Central memory CD8-positive, alpha-beta T cell (primary cell): Measurements from ENCODE around the gene SPANXN3.
"Not testable (repeated sequence)": the region's sequence is repeated elsewhere in the genome, so short reads cannot be mapped to it uniquely, and the experiment has no call there.

Experiments used
- ATAC-seq: fragments of 150-1000 bp; cut with Tn5 transposase; replicated peaks from 2 replicates; pipeline ENCODE4 v1.10.0; 2022; ENCODE audit warnings: mild to moderate bottlenecking, moderate FRiP score, moderate number of reproducible peaks; ENCODE audit not compliant: poor library complexity, severe bottlenecking; ENCODE audit errors: extremely low read depth
- DNase-seq, 2 donors: peaks; one replicate each; pipeline ENCODE4 v3.0.0; 2021; ENCODE audit warnings: low spot score in 2 of 2
- H3K27ac Mint-ChIP-seq: one replicate; pipeline ENCODE4 v1.8.0; 2022; ENCODE audit warnings: low read depth, mild to moderate bottlenecking, moderate library complexity, mixed read lengths
- H3K27me3 Mint-ChIP-seq: one replicate; pipeline ENCODE4 v1.8.0; 2022; ENCODE audit warnings: mixed read lengths
- H3K36me3 Mint-ChIP-seq: one replicate; pipeline ENCODE4 v1.8.0; 2022; ENCODE audit warnings: mild to moderate bottlenecking, moderate library complexity, mixed read lengths; ENCODE audit not compliant: insufficient read depth
- H3K4me1 Mint-ChIP-seq: one replicate; pipeline ENCODE4 v1.8.0; 2022; ENCODE audit warnings: mixed read lengths
- H3K4me3 Mint-ChIP-seq: one replicate; pipeline ENCODE4 v1.8.0; 2022; ENCODE audit warnings: mild to moderate bottlenecking, moderate library complexity, mixed read lengths
- H3K9me3 Mint-ChIP-seq: one replicate; pipeline ENCODE4 v1.8.0; 2022; ENCODE audit warnings: mixed read lengths

The SPANXN3 gene, protein sequence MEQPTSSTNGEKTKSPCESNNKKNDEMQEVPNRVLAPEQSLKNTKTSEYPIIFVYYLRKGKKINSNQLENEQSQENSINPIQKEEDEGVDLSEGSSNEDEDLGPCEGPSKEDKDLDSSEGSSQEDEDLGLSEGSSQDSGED

DNA sequence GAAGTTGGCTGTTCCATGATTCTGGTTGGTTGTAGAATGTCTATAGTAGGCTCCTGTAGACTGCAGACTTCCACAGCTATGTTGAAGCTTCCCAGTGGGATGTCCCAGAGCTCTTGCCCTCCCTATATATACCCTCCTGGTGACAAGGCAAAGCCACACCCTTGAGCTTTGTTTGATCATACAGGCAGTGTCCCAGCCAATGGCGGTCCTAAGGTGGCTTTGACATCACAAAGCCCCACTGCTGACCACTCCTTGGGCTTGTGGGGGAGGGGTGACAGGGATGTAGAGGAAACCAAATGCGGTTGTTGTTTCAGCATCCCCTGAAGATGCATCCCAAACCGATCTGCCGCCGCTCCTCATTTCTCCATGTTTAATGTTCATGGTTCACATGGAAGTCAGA is at the start of gene SPANXN3:
TSS of gene SPANXN3 (minus strand) at position 101 of the 400 bp plus-strand sequence. CDS start at position 17, 84 bp downstream.
- peaks cover 49% of the 10 kb centered on the region for H3K9me3 Mint-ChIP-seq
- not testable (repeated sequence) for H3K27ac Mint-ChIP-seq, ATAC-seq, H3K4me3 Mint-ChIP-seq, H3K27me3 Mint-ChIP-seq, H3K36me3 Mint-ChIP-seq, DNase-seq, H3K4me1 Mint-ChIP-seq

DNA sequence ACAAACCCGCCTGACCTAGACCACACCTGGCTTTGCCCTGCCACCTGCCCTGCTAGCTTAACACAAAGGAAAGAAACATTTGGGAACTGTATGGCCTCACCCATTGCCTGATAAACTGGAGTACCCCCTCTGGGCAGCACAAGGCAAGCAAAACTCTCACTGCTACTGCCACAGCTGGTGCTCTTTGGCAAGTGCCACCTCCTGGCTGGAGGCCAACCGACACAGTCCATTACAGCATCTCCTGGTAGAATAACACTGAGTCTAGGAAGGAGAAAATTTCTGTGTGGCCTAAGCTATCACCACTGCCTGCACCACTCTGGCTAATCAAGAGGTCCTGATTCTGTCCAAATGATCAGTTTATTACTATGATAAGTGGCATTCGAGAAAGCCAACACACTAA is 18.9 kb upstream of the SPANXN3 start:
- Mint-ChIP-seq H3K27me3 (no peaks in the 10 kb centered on the region), H3K4me1 (no peaks in the 10 kb centered on the region), H3K36me3 (peaks cover 2% of the 10 kb centered on the region), H3K9me3 (peaks cover 14% of the 10 kb centered on the region), H3K27ac (no peak overlapping the region), H3K4me3 (no peak overlapping the region)
- no peak for DNase-seq
- no peak for ATAC-seq

DNA sequence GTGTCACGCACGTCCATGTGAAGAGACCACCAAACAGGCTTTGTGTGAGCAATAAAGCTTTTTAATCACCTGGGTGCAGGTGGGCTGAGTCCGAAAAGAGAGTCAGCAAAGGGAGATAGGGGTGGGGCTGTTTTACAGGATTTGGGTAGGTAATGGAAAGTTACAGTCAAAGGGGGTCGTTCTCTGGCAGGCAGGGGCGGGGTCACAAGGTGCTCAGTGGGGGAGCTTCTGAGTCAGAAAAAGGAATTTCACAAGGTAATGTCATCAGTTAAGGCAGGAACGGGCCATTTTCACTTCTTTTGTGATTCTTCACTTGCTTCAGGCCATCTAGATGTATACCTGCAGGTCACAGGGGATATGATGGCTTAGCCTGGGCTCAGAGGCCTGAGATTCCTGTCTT is 15.1 kb downstream of the SPANXN3 start:
- H3K27me3 Mint-ChIP-seq, H3K4me3 Mint-ChIP-seq, ATAC-seq, H3K36me3 Mint-ChIP-seq, H3K27ac Mint-ChIP-seq, H3K4me1 Mint-ChIP-seq, DNase-seq: not testable (repeated sequence)
- peaks cover 16% of the 10 kb centered on the region for H3K9me3 Mint-ChIP-seq

DNA sequence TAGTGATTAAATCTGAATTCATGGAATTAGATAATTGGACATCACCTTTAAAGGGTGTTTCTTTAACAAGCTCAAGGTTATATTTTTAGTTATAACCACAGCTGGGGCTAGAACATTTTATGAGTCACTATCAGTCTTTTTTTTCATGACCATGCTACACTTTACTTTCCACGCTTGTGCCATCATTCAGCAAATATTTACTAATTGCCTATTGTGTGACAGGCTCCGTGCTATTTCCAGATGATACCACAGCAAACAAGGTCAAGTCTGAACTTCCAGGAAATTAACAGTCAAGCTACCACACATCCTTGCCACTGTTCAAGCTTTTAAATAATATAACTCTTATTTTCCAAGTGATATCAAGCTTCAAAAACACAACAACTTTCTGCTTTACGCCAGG is 16.5 kb downstream of the SPANXN3 start:
- ATAC-seq (no peak), DNase-seq (no peak)
- Mint-ChIP-seq H3K4me1 (no peaks in the 10 kb centered on the region), H3K27me3 (no peaks in the 10 kb centered on the region), H3K36me3 (no peaks in the 10 kb centered on the region), H3K27ac (no peak overlapping the region), H3K9me3 (peaks cover 18% of the 10 kb centered on the region), H3K4me3 (no peak overlapping the region)

DNA sequence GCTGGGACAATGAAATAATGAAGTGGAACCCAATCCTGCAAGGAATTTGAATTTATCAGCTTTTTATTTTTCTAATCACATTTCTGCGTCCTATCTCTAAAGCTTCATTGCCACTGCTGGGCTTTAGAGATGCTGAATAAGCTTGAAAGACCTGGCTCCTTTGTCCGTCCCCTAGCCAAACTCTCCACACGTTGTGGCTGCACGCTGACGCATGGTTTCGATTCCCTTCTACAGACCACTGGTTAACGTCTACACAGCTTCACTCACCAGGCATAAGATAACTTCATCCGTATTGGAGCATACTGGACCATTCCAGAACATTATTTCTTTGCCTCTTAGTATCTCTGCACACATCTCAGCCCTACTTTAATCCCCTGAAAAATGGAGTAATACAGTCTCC is 31.2 kb downstream of the SPANXN3 start:
- H3K27ac Mint-ChIP-seq, result no peak overlapping the region
- DNase-seq, result no peak

DNA sequence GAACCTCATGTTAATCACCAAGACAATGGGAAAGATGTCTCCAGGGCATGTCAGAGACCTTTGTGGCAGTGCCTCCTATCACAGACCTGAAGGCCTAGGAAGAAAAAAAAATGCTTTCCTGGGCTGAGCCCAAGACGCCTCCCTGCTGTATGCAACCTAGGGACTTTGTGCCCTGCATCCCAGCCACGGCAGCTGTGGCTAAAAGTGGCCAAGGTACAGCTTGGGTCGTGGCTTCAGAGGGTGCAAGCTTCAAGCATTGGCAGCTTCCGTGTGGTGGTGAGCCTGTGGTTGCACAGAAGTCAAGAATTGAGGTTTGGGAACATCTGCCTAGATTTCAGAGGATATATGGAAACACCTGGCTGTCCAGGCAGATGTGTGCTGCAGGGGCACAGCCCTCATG is 40.5 kb downstream of the SPANXN3 start:
- Mint-ChIP-seq H3K36me3 (no peaks in the 10 kb centered on the region), H3K27ac (no peak overlapping the region), H3K27me3 (no peaks in the 10 kb centered on the region), H3K4me1 (no peaks in the 10 kb centered on the region), H3K9me3 (peaks cover 30% of the 10 kb centered on the region), H3K4me3 (no peak overlapping the region)
- ATAC-seq (no peak), DNase-seq (no peak)

More for the DNA sequence above, 31.2 kb downstream of the SPANXN3 start:
- no peaks in the 10 kb centered on the region for H3K27me3 Mint-ChIP-seq
- peaks cover 14% of the 10 kb centered on the region for H3K9me3 Mint-ChIP-seq
- no peaks in the 10 kb centered on the region for H3K4me1 Mint-ChIP-seq
- H3K4me3 Mint-ChIP-seq, result no peak overlapping the region
- no peak for ATAC-seq
- H3K36me3 Mint-ChIP-seq, result no peaks in the 10 kb centered on the region

DNA sequence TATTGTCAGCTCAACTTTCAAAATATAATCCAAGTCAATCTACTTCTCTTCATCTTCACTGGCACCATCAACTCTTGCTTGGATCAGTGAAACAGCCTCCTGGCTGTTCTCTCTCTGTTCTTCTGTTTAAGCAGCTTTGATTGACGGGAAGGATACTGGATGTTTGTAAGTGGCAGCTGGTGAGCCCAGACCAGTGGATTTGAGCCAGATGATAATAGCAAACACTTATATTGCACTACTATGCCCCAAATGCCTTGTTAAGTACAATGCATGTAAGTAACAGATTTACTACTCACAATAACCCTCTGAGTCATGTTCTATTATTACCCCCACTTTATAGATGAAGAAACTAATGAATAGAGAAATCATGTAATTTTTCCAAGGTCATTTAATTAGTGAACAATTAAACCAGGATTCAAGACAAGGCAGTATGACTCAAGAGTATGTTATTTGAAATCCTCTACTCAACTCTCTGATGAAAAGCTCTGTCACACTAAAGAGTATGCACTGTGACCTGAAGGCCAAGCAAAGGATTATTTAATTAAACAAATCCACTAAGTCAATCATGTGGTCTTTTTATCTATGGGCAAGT is 44.8 kb downstream of the SPANXN3 start:
- Mint-ChIP-seq H3K27ac (no peak overlapping the region), H3K9me3 (peaks cover 20% of the 10 kb centered on the region)

DNA sequence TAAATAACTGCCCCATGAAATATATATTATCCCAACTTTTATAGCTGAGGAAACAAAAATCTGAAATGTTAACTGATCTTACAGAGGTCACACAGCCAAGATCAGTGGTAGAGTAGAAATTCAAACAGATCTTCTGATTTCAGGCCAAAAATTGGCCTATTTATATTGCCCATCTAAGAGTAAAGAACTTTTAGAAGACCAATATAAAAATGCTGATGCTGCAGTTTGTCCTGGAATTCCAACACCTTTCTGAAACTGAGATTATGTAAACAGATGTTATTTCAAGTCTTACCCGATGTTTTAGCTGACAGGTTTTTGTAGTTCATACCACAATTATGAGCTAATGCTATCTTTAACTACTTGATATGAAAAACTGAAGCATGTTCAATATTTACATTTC is 51.1 kb downstream of the SPANXN3 start:
- no peaks in the 10 kb centered on the region for H3K27me3 Mint-ChIP-seq
- peaks cover 6% of the 10 kb centered on the region for H3K9me3 Mint-ChIP-seq
- no peak for DNase-seq
- no peak for ATAC-seq
- H3K27ac Mint-ChIP-seq, result no peak overlapping the region
- H3K4me3 Mint-ChIP-seq, result no peak overlapping the region
- H3K4me1 Mint-ChIP-seq, result no peaks in the 10 kb centered on the region
- no peaks in the 10 kb centered on the region for H3K36me3 Mint-ChIP-seq

More for the DNA sequence above, 44.8 kb downstream of the SPANXN3 start:
- ATAC-seq, result no peak
- DNase-seq, result no peak
- Mint-ChIP-seq H3K36me3 (no peaks in the 10 kb centered on the region), H3K27me3 (no peaks in the 10 kb centered on the region), H3K4me3 (no peak overlapping the region), H3K4me1 (no peaks in the 10 kb centered on the region)

DNA sequence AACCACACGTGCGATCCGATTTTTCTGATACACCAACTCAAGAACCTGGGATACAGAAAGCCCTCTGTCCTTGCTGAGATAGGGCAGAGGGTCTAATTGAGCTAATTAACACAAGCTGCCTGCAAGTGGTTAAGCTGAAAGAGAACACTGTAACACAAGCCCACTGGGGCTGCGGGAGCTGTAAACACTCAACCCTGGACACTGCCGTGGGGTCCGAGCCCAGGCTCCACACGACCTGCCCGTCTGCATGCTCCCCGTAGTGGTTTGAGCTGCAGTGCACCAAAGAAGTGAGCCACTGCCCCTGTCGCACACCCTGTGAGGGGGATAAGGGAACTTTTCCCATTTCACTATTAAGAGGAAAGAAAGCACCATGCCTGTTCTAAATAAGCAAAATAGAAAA is 54.6 kb downstream of the SPANXN3 start:
- Mint-ChIP-seq H3K4me3 (no peak overlapping the region), H3K27ac (no peak overlapping the region), H3K36me3 (no peaks in the 10 kb centered on the region), H3K27me3 (no peaks in the 10 kb centered on the region), H3K9me3 (no peaks in the 10 kb centered on the region), H3K4me1 (no peaks in the 10 kb centered on the region)
- ATAC-seq, result no peak
- no peak for DNase-seq

DNA sequence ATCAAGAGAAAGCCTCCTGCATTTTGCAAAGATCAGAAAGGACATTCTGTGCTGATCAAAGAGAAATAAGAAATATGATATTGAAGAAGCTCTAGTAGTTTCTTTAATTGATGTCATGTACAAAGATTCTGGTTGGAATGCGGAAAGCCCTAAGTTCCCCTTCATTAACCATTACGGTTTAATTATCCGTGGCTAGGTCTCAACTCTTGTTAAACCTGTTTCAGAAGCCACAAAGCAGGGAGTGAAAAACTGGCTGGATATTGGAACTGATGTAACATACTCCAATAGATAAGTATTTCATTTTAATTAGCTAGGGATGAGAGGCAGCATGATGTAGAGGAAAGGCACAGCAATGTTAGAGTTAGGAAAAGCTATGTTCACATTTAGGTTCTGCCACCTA is 55.7 kb downstream of the SPANXN3 start:
- Mint-ChIP-seq H3K27ac (no peak overlapping the region), H3K4me3 (no peak overlapping the region), H3K36me3 (no peaks in the 10 kb centered on the region), H3K27me3 (no peaks in the 10 kb centered on the region), H3K9me3 (no peaks in the 10 kb centered on the region), H3K4me1 (no peaks in the 10 kb centered on the region)
- ATAC-seq (no peak), DNase-seq (no peak)
